HEK293T (cell line): ENCODE data around the gene SLC13A1.

ENCODE experiments used
- BHLHE40 ChIP-seq: fragments of 450-650 bp; IDR thresholded peaks from 2 replicates; pipeline ENCODE4 v1.6.1; 2016; ENCODE audit warnings: mild to moderate bottlenecking, moderate library complexity, borderline replicate concordance
- CTBP1 ChIP-seq: fragments of 450-650 bp; IDR thresholded peaks from 2 replicates; pipeline ENCODE4 v1.6.1; 2016; ENCODE audit warnings: borderline replicate concordance
- FOXA1 ChIP-seq: fragments of 450-650 bp; IDR thresholded peaks from 2 replicates; pipeline ENCODE4 v1.6.1; 2016; ENCODE audit warnings: mild to moderate bottlenecking
- LEF1 ChIP-seq: fragments of 450-650 bp; IDR thresholded peaks from 2 replicates; pipeline ENCODE4 v1.6.1; 2017; ENCODE audit warnings: mild to moderate bottlenecking, borderline replicate concordance
- SUZ12 ChIP-seq: fragments of 450-650 bp; IDR thresholded peaks from 2 replicates; pipeline ENCODE4 v1.6.1; 2016; ENCODE audit warnings: mild to moderate bottlenecking

DNA sequence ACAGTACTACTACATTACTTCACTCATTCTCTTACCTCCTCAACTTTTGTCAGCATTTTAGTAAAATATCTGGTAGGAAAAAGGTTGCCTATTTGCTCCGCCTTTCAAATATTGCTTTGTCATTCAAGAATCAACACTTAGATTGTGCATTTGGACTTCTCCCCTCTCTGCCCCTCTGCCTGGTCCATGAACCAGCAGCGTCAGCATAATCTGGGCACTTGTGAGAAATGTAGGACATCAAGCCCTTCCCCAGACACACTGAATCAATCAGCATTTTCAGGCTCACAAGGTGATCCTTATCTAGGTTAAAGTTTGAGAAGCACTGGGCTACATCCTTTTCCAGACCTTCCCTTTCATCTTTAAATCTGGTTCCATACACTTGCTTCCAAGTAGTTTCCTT lies 16.3 kb downstream of the SLC13A1 start:
- TF ChIP-seq CTBP1 (no peak), LEF1 (no peak), BHLHE40 (no peak), SUZ12 (no peak), FOXA1 (no peak)
